GM23338 (cell line): ENCODE data around the gene PRSS33.

Experiments used
- EZH2 ChIP-seq: fragments of 200-600 bp; sonication (generic); IDR thresholded peaks from one replicate; pipeline ENCODE4 v1.8.0; 2017; ENCODE audit warnings: antibody characterized with exemption, mild to moderate bottlenecking, low read depth; ENCODE audit not compliant: unreplicated experiment
- TF ChIP-seq, protein P1 (sequence below), 2 experiments: fragments of 200-600 bp in 1 of 2; sonication (generic) in 1 of 2; conservative IDR thresholded peaks; 2 replicates each; pipeline versions ENCODE4 v1.5.1 to v1.6.1; 2016 to 2017; ENCODE audit warnings: antibody characterized with exemption in 2 of 2, low read depth in 2 of 2, mild to moderate bottlenecking in 2 of 2, moderate library complexity in 1 of 2

DNA sequence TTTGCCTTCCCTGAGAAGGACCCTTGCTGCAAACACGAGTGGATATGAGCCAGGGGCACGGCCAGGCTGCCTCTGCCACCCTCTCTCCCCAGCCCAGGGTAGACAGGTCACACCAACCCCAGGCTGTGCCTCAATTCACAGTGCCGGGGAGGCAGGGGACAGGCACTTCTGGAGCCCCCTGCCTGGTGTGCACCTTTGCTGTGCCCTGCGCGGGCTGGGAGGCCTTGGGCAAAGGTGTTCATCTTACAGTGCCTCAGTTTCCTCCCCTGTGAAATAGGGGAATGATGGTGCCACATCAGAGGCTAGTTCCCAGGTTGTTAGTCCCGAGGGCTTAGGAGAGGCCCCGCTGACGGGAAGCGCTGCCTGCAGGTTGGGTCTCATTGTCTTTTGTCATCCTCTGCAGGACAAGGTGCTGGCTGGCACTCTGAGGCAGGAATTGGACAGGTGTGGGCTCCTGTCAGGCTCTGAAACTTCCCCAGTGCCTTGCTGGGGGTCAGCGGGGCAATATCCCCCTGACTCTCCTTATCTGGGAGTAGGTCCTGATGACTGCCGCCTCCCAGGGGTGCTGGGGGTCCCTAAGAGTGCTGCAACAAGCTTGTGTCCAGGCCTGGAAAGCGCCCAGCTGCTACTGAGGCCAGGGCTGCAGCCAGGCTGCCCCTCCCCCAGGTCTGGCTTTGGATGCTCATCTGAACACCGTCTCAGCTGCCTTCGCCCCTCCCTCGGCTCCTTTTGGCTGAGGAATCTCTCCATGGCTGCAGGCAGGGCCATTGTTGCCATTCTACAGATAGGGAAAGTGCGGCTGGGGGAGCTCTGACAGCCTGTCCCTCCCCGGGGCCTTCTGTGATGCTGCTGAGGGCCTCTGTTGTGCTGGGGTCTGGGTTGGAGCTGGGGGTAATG is 32.8 kb upstream of the PRSS33 start:
- TF ChIP-seq, protein P1, sequence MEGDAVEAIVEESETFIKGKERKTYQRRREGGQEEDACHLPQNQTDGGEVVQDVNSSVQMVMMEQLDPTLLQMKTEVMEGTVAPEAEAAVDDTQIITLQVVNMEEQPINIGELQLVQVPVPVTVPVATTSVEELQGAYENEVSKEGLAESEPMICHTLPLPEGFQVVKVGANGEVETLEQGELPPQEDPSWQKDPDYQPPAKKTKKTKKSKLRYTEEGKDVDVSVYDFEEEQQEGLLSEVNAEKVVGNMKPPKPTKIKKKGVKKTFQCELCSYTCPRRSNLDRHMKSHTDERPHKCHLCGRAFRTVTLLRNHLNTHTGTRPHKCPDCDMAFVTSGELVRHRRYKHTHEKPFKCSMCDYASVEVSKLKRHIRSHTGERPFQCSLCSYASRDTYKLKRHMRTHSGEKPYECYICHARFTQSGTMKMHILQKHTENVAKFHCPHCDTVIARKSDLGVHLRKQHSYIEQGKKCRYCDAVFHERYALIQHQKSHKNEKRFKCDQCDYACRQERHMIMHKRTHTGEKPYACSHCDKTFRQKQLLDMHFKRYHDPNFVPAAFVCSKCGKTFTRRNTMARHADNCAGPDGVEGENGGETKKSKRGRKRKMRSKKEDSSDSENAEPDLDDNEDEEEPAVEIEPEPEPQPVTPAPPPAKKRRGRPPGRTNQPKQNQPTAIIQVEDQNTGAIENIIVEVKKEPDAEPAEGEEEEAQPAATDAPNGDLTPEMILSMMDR (conservative IDR thresholded peaks at IDR 0.05; ENCODE audit: low read depth in 2 of 2) = no peak
- TF ChIP-seq EZH2 = no peak
